ENCODE measurements around the gene BLZF1.

BLZF1 gene

DNA sequence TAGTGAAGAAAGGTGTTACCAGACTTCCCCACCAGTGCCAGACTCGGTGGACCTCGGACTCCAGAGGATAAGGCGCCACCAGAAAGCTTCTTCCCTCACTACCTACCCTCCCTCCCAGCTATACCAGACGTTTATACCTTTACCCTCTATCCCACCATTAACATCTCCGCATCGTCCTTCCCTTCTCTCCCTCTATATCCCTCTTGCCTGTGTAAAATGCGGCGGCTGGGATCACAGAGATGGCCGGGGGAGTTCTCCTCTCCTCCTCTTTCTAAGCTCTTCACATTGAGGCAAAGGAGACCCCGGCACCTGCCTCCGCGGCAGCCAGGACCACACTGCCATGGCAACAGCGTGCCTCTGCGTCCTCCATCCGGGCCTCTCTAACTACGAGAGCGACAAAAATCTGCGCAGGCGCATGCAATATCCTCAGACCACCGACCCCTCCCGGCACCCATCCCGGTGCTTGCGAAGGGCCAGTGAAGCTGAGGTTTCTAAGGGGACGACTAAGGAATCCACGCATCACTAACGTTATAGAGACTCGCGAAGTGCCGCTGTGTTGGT lies 59.2 kb downstream of the BLZF1 start, which contains the start of gene CCDC181:
TSS of gene CCDC181 (minus strand) at position 394 of the 561 bp plus-strand sequence. CDS start 2,547 bp downstream, outside the sequence.
- Histone ChIP-seq H3F3A (ENCODE audit: low read depth) (no peaks in the 10 kb centered on the region), H3K9me2 (replicated peaks; ENCODE audit: low read depth, low read length) (no peaks in the 10 kb centered on the region), H3K79me2 (ENCODE audit: insufficient read depth, low read length) (no peaks in the 10 kb centered on the region), H3K36me3 (ENCODE audit: insufficient read depth, low read length) (no peaks in the 10 kb centered on the region), H3K4me3 (ENCODE audit: low read length, poor library complexity, severe bottlenecking) (peak within 1 kb of the TSS; percentile 71), H3K9me3 (ENCODE audit: insufficient read depth, low read depth, low read length) (no peaks in the 10 kb centered on the region), H3K27me3 (ENCODE audit: insufficient read depth, low read length, poor library complexity, severe bottlenecking) (no peaks in the 10 kb centered on the region), H3K4me1 (ENCODE audit: insufficient read depth, low read length, poor library complexity, severe bottlenecking) (peaks cover 4% of the 10 kb centered on the region), H3K9ac (ENCODE audit: low read depth, low read length, poor library complexity, severe bottlenecking) (peak within 1 kb of the TSS; percentile 70), H3K4me2 (ENCODE audit: low read depth, low read length, poor library complexity, severe bottlenecking) (peak within 1 kb of the TSS; percentile 66), H4K20me1 (ENCODE audit: insufficient read depth, low read length, poor library complexity, severe bottlenecking) (no peaks in the 10 kb centered on the region), H2AFZ (ENCODE audit: low read length) (peak within 1 kb of the TSS; percentile 91)
- TF ChIP-seq, protein P1, sequence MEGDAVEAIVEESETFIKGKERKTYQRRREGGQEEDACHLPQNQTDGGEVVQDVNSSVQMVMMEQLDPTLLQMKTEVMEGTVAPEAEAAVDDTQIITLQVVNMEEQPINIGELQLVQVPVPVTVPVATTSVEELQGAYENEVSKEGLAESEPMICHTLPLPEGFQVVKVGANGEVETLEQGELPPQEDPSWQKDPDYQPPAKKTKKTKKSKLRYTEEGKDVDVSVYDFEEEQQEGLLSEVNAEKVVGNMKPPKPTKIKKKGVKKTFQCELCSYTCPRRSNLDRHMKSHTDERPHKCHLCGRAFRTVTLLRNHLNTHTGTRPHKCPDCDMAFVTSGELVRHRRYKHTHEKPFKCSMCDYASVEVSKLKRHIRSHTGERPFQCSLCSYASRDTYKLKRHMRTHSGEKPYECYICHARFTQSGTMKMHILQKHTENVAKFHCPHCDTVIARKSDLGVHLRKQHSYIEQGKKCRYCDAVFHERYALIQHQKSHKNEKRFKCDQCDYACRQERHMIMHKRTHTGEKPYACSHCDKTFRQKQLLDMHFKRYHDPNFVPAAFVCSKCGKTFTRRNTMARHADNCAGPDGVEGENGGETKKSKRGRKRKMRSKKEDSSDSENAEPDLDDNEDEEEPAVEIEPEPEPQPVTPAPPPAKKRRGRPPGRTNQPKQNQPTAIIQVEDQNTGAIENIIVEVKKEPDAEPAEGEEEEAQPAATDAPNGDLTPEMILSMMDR (conservative IDR thresholded peaks at IDR 0.05; ENCODE audit: low read length), result no peak
- no peak for TF ChIP-seq EZH2phosphoT487 (IDR thresholded peaks at IDR 0.05; ENCODE audit: borderline replicate concordance)
